CD4-positive, alpha-beta T cell treated with Interleukin-17A for 4 hours (primary cell): Measurements from ENCODE around the gene NYAP1.
"Not testable (repeated sequence)": the region's sequence is repeated elsewhere in the genome, so short reads cannot be mapped to it uniquely, and the experiment has no call there.

ENCODE experiments used
- DNase-seq: peaks from one replicate; pipeline ENCODE4 v3.0.0-alpha.2; 2020; ENCODE audit warnings: mixed read lengths

Gene NYAP1

DNA sequence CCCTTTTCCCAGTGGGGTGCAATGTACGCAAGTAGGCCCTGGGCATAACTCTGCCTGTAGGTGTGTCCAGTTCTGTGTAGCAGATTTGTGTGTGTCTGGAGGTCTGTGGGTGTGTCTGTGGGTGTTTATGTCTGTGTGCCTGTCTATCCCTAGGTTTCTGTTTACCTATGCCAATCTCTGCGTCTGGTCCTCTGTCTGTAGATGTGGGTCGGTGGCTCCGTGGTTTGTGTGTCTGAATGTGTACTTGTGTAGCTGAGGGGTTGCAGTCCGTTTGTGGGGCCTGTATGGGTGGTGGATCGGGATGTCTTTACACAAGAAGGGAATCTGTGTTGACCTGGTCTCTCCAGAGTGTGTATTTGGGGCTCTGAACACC is 932 bp downstream of the NYAP1 start:
- DNase-seq = no peak

DNA sequence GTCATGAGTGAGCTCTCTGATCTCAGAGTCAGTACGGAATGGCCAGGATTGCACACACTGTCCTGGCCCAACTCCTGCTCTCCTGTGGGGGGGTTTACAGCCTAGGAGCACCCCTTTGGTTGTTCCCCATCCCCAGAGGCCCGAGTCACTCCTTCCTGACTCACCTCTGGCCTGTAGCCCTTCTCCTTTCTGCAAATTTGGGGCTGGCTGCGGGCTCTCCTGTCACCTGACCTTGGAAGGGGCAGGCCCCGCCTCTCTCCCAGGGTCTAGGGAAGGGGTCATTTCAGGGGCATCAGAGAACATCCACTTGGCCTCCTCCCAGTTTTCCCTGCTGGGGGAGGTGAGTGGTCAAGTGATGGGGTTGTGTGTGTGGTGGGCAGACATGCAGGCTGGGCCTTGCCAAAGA is 1.7 kb downstream of the NYAP1 start:
- no peak for DNase-seq

DNA sequence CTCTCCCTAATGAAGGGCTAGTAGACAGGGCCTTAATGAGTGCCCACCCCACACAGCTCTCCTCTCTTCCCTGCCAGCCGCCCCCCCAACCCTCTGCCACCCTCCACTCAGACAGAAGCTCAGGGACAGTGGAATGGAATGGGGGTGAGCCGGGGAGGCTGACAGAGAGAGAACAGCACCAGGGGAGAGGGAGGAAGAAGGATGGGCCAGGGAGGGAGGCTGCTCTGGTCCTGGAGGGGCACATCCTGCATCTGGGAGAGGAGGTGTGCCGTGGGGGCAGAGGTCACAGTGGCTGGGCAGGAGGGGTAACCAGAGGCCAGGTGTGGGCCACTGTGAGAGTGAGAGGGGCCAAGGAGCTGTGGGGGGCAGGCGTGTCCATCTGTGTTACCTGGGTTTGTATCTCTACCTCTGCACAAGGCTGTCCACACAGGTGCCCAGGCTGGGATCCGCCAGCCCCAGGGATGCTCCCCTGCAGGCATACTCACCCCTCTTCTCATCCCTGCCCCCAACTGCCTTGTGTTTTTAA is 2.4 kb downstream of the NYAP1 start:
- DNase-seq = no peak

DNA sequence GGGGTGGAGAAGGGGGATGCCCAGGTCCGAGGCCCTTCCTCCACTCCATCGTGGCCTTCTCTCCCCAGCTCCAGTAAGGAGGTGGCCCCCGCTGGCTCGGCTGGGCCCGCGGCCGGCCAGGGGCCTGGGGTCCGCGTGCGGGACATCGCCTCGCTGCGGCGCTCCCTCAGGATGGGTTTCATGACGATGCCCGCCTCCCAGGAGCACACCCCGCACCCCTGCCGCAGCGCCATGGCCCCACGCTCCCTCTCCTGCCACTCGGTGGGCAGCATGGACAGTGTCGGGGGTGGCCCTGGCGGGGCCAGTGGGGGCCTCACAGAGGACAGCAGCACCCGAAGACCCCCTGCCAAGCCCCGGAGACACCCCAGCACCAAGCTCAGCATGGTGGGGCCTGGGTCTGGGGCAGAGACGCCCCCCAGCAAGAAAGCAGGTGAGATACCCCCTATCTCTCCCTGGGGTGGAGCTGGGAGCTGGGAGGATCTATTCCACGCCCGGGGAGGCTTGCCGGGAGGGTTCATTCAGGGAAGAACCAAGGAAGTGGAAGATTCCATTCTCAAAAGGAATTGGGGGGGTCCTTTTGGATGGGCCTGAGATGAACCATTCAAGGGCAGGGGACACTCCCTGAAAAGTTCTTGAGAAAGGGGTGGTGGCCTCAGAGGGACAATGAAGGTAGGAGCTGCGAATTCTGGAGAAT is 3.2 kb downstream of the NYAP1 start:
- no peak for DNase-seq

DNA sequence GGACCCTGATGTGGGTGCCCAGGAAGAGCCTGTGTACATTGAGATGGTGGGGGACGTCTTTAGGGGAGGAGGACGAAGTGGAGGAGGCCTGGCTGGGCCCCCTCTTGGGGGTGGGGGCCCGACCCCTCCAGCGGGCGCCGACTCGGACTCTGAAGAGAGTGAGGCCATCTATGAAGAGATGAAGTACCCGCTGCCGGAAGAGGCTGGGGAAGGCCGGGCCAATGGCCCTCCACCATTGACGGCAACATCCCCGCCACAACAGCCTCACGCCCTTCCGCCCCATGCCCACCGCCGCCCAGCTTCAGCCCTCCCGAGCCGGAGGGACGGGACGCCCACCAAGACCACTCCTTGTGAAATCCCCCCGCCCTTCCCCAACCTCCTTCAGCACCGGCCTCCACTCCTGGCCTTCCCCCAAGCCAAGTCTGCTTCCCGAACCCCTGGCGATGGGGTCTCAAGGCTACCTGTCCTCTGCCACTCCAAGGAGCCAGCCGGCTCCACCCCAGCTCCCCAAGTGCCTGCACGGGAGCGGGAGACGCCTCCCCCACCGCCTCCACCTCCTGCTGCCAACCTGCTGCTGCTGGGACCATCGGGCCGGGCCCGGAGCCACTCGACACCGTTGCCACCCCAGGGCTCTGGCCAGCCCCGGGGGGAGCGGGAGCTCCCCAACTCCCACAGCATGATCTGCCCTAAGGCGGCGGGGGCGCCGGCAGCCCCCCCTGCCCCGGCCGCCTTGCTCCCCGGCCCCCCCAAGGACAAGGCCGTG is 4.8 kb downstream of the NYAP1 start:
- no peak for DNase-seq

DNA sequence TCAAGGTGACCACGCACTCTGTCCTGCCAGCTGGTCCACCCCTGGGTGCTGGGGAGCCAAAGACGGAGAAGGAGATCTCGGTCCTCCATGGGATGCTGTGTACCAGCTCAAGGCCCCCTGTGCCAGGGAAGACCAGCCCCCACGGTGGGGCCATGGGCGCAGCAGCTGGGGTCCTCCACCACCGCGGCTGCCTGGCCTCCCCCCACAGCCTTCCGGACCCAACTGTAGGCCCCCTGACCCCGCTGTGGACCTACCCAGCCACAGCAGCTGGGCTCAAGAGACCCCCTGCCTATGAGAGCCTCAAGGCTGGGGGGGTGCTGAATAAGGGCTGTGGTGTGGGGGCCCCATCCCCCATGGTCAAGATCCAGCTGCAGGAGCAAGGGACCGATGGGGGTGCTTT is 5.4 kb downstream of the NYAP1 start:
- DNase-seq = no peak

DNA sequence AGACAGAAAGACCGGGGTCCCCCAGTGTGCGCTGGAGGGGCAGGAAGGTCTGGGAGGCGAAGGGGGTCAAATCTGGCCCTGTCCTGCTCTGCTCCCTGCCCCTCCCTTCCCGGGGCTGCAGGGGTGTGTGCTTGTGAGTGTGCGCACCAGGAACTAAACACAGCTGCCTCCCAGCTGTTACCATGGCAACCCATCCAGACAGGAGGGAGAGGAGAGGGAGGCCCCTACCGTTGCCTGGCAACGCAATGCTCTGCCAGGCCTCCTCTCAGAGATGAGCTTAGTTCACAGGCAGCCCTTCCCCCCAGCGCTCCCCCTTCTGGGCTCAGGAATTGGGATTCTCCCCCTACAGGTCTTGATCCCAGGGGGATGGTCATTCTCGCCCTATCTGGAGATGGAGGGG is 6.1 kb downstream of the NYAP1 start:
- DNase-seq = no peak

DNA sequence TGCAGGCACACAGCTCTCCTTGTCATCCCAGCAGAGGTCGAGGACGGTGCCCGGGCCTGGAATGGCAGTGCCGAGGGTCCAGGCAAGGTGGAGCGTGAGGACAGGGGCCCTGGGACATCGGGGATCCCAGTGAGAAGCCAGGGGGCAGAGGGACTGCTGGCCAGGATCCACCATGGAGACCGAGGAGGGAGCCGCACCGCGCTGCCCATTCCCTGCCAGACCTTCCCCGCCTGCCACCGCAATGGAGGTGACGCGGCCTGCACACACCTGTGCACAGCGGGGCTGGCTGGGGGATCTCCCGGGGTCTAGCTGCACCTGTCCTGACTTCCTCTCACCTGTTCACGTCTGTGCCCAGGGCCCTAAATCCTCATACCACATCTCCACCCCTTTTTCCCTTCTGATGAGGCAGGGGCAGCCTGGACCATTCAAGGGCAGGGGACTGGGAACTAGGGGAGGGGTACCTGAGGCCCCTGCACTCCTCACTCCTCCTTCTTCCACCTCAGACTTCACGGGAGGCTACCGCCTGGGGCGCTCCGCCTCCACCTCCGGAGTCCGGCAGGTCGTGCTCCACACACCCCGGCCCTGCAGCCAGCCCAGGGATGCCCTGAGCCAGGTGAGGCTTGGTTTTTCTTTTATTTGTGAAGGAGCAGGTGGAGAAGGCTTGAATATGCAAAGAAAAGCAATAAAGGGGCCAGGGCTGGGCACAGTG is 6.9 kb downstream of the NYAP1 start:
- no peak for DNase-seq

DNA sequence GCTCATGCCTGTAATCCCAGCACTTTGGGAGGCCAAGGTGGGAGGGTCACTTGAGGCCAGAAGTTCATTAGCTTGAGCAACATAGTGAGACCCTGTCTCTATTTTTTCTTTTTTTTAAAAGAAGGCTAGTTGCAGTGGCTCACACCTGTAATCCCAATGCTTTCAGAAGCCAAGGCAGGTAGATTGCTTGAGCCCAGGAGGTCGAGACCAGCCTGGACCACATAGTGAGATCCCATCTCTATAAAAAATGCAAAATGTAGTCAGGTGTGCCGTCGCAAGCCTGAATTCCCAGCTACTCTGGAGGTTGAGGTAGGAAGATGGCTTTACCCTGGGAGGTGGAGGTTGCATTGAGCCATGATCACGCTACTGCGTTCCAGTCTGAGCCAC is 7.5 kb downstream of the NYAP1 start:
- no peak for DNase-seq

DNA sequence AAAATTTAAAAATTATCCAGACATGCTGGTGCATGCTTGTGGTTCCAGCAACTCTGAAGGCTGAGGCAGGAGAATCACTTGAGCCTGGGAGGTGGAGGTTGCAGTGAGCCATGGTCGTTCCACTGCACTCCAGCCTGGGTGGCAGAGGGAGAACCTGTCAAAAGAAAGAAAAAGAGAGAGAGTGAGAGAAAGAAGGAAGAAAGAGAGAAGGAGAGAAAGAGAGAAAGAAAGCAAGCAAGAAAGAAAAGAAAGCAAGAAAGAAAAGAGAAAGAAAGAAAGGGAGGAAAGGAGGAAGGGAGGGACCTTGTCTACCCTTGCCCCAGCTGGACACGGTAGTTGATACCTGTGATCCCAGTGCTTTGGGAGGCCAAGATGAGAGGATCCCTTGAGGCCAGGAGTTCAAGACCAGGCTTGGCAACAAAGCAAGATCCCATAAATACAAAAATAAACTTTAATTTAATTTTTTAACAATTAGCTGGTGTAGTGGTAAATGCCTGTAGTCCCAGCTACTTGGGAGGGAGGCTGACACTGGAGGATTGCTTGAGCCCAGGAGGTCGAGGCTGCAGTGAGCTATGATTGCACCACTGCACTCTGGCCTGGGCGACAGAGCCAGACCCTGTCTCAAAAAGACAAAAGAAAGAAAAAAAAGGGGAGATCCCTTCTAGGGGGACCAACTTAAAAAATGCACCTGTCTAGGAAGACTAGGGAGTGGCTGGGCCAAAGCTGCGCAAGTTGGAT is 9.2 kb downstream of the NYAP1 start:
- no peak for DNase-seq

DNA sequence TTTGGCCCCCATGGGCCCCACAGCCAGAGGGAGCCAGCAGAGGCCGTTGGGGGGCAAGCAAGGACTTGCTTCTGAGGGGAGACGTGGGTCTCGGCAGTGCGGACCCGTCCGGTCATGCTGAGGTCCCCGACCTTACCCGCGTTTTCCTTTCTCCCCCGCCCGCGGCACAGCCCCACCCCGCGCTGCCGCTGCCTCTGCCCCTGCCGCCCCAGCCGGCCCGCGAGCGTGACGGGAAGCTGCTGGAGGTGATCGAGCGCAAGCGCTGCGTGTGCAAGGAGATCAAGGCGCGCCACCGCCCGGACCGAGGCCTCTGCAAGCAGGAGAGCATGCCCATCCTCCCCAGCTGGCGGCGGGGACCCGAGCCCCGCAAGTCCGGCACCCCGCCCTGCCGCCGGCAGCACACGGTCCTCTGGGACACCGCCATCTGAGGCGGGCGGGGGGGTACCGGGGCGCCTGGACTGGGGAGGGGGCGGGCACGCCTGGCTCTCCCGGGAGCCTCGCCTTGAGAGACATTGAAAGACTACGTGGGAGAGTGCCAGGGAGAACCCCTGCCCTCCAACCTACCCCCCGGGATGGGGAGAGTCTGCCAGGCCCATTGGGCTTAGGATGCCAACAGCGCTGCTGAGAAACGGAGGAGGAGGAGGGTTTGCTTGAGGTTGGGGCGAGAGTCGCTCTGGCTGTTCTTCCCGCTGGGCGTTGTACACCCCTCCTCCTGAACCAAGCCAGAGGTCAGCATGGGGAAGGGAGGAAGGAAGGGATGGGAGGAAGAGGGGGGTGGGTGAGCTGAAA is 9.9 kb downstream of the NYAP1 start:
- DNase-seq = peak; percentile 81

DNA sequence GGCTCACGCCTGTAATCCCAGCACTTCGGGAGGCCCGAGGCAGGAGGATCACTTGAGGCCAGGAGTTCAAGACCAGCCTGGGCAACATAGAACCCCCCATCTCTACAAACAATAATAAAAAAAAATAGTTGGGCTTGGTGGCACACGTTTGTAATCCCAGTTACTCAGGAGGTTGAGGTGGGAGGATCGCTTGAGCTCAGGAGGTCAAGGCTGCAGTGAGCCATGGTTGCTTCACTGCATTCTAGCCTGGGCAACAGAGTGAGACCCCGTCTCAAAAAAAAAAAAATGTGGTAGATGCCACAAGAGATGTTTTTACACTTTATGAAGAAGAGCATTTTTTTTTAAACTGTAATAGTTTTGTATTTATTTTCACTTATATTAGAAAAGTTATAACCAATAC is 12.8 kb downstream of the NYAP1 start:
- no peak for DNase-seq

DNA sequence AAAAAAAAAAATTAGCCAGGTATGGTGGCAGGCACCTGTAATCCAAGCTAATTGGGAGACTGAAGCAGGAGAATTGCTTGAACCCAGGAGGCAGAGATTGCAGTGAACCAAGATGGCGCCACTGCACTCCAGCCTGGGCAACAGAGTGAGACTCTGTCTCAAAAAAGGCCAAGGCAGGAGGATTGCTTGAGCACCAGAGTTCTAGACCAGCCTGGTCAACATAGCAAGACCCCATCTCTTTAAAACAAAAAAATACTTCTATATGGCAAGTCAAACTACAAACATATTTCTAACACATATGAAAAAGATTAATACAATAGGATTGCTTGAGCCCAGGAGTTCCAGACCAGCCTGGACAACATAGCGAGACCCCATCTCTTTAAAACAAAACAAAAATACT is 17.0 kb downstream of the NYAP1 start:
- not testable (repeated sequence) for DNase-seq

DNA sequence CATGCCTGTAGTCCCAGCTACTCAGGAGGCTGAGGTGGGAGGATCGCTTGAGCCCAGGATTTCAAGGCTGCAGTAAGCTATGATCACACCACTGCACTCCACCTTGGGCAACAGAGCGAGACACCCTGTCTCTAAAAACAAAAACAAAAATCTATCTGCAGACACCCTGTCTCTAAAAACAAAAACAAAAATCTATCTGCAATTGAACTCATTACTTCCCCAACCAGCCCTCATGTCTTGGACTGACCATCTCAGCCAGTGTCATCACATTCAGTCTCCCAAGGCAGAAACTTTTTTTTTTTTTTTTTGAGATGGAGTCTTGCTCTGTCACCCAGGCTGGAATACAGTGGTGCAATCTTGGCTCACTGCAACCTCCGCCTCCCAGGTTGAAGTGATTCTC is 20.3 kb downstream of the NYAP1 start:
- not testable (repeated sequence) for DNase-seq

DNA sequence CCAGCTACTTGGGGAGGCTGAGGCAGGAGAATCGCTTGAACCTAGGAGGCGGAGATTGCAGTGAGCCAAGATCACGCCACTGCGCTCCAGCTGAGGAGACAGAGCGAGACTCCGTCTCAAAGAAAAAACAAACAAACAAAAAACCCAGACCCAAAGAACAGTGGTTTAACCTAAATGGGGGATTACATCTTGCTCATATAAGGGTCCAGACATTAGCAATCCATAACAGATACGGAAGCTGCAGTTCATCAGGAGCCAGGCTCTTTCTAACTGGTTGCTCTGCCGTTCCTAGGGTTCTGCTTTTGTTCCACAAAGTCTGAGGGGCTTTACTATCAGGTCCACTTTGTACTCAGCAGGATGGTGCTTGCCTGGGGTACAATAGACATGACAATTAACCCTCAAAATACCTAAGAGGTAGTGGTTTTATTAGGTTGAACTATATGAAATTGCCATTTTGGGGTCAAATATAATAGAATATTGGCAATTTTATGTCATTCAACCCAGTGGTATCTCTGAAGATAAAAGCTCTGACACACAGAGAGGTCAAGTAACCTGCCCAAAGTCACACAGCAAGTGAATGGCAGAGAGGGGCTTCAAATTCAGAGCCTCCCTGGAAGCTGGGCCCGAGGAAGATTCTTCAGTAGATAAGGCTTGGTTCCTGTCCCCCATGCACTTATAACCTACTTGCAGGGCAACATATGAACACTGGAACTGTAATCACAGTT is 21.3 kb downstream of the NYAP1 start:
- no peak for DNase-seq

DNA sequence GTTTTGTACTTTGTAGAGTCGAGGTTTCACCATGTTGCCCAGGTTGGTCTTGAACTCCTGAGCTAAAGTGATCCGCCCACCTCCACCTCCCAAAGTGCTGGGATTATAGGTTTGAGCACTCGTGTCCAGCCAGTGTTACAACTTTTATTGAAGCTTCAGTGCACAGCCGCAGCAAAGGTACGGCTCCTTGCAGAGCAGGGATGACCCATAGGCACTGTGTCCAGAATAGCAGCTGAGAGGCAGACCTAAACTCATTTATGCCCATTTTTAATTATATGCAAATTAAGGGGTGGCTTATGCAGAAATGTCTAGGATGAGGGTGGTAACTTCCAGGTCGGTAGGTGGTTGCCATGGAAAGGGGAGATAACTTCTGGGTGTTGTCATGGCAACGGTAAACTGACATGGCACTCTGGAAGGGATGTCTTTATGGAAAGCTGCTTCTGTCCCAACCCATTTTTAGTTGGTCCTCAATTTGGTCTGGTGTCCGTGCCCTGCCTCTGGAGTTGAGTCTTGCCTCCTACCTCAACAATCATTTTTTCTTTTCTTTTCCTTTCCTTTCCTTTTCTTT is 22.7 kb downstream of the NYAP1 start:
- no peak for DNase-seq

DNA sequence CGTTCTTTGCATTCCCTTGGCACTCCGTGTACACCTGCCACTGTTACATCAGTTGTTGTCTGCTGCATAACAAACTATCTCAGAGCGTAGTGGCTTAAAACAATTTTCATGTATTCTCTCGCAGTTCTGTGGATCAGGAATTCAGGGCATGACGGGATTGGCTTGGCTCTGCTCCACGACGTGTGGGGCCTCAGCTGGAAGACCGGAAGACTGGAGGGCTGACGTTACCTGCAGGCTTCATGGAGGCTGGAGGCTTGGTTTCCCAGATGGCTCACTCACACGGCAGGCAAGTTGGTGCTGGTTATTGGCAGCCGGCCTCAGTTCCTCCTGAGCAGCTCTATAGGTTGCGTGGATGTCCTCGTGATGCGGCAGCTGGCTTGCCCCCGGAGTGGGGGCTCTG is 25.5 kb downstream of the NYAP1 start:
- no peak for DNase-seq

DNA sequence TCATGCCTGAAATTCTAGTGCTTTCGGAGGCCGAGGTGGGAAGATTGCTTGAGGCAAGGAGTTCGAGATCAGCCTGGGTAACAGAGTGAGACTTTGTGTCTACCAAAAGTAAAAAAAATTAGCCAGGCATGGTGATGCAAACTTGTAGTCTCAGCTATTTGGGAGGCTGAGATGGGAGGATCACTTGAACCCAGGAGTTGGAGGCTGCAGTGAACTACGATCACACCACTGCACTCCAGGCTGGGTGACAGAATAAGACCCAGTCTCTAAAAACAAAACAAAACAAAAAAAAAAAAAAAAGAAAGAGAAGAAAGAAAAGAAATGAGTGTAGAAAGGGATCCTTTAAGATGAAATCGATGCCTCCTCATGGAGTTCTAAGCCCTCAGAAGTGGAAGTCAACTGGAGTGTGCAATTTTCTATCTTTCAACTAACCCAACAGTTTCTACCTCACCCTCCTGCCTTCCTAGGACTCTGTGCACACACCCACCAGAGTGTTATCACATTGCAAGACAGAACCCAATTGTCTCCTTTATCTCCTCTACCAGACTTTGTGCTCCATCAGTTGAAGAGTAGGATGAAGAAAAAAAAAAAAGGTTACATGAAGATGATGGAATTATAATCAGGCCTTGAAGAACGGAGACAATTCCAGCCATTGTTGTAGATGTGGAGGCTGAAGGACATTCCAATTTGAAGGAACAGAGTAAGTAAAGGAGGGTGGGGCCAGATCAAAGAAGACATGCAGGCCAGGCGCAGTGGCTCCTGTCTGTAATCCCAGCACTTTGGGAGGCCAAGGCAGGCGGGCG is 26.9 kb downstream of the NYAP1 start:
- no peak for DNase-seq

DNA sequence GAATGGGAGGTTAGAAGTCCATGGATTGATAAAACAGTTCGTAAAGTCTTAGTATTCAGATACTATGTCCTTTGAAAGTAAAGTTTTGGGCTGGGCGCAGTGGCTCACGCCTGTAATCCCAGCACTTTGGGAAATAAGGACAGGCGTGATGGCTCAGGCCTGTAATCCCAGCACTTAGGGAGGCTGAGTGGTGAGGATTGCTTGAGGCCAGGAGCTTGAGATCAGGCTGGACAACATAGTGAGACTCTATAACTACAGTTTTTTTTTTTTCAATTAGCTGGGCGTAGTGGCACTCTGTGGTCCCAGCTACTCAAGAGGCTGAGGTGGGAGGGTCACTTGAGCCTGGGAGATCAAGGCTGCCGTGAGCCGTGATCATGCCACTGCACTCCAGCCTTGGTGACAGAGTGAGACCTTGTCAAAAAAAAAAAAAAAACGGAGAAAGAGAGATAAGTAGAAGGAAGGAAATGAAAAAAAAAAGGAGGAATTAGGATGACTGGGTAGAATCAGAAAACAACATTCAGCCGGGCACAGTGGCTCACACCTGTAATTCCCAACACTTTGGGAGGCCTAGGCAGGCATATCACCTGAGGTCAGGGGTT is 29.6 kb downstream of the NYAP1 start:
- no peak for DNase-seq

DNA sequence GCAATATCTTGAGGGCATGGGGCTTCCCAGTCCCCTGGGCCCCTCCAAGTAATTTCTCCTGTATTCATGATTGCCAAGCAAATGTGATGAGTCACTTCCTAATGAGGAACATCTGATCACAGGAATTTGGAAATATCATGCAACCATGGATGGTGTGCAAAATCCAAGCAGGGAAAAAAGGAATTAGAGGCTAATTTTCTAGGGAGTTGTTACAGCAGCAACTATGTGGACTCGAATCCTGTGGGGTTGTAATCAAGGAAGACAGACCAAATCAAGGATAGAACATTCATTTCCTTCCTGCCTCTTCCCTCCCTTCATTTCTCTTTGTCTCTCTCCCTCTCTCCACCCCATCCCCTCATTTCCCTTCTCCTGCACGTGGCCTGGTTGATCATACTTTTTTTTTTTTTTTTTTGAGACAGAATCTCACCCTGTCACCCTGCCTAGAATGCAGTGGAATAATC is 31.4 kb downstream of the NYAP1 start:
- no peak for DNase-seq
